ENCODE data around the gene RFX5.

Gene RFX5

GRCh38 chr1:151325231-151325630 lies 21.8 kb downstream of the RFX5 start:
- no peak for DNase-seq (ENCODE audit: low read depth, low spot score)

DNA sequence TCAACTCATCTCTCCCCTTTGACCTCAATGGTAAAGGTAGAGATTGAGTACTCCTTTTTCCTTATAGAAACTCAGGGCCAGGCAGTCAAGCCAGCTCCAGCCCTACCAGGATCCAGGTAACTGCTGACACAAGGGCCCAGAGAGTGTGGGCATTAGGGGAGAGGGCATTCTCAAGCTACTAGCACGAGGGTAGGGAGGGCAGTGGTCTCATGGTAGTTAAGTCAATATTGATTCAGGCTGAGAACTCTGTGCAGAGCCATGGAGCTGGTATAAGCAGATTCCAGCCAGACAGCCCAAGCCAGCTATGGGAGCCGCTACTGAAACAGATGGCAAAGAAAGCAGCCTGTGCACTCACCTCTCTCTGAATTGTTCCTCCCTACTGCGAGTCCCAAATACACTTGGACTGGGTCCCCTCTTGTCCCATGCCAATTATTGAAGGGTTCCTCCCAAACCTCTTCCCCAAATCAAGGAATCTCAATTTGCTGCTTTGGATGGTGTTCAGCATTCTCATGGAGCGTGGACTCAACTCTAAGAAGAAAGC lies 22.6 kb downstream of the RFX5 start:
- no peak for DNase-seq (ENCODE audit: low read depth, low spot score)

GRCh38 chr1:151318975-151319374 lies 28.1 kb downstream of the RFX5 start:
- no peak for DNase-seq (ENCODE audit: low read depth, low spot score)

GRCh38 chr1:151315565-151316235 lies 31.4 kb downstream of the RFX5 start:
- no peak for DNase-seq (ENCODE audit: low read depth, low spot score)

GRCh38 chr1:151314137-151314875 lies 32.7 kb downstream of the RFX5 start:
- no peak for DNase-seq (ENCODE audit: low read depth, low spot score)

- no peak for DNase-seq (ENCODE audit: low read depth, low spot score)
These were observed 33.6 kb downstream of the RFX5 start for GRCh38 chr1:151313501-151313900.

GRCh38 chr1:151312826-151313225 lies 34.2 kb downstream of the RFX5 start:
- no peak for DNase-seq (ENCODE audit: low read depth, low spot score)

- DNase-seq (ENCODE audit: low read depth, low spot score): no peak
These were observed 34.6 kb downstream of the RFX5 start for GRCh38 chr1:151312411-151312810.

DNA sequence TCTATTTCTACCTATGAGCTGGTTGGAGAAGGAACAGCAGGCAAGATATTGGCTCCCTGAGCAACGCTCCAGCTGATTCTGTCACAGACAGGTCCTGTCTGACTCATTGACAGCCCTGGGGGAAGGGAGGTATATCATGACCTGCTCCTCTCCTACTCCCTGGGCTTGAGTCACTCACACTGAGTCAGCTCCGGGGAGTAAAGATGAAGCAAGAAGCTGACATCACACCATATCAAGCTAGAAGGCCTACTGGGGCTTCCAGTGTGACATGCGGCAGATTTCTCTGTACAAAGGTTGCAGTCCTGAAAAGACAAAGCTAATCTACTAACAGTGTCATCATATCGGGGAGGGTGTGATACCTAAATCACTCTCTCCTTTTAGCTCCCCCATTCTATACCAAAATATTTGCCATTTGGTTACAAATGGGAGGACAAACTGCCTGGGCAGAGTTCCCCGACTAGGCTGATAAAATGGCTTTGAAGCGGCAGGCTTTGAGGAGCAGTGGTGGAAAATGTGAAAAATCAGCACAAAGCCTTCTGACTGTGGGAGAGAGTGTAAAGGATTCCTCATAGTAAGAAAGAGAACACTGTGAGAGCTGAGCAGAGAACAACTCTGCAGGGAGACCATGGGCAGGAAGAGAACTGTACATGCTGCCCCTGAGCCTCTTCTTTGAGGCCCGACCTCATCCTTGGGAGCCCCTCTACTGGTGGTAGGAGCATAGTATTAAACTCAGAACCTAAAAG lies 35.3 kb downstream of the RFX5 start:
- DNase-seq (ENCODE audit: low read depth, low spot score): no peak

GRCh38 chr1:151311011-151311410 lies 36.0 kb downstream of the RFX5 start:
- DNase-seq (ENCODE audit: low read depth, low spot score): no peak

- no peak for DNase-seq (ENCODE audit: low read depth, low spot score)
These were observed 37.2 kb downstream of the RFX5 start for GRCh38 chr1:151309811-151310323.

GRCh38 chr1:151294742-151295462 lies 52.1 kb downstream of the RFX5 start:
- no peak for DNase-seq (ENCODE audit: low read depth, low spot score)

DNA sequence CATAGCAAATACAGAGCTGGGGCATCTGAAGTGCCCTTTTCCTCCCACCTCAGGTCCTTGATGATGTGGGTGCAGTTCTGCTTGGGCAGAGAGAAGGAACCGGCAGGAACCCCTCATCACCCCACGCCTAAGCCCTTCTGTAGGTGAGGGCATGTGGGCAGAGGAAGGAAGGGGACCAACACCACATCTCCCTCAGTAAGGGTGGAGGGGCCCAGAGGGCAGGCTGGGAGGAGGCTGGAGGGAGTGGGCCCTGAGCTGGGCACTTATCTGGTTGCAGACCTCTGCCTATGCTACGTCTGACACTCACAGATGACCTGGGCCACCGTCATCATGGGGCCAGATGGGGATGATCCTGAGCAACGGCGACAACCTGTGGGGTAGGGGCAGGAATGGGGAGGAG lies 54.0 kb downstream of the RFX5 start:
- DNase-seq (ENCODE audit: low read depth, low spot score): no peak

DNA sequence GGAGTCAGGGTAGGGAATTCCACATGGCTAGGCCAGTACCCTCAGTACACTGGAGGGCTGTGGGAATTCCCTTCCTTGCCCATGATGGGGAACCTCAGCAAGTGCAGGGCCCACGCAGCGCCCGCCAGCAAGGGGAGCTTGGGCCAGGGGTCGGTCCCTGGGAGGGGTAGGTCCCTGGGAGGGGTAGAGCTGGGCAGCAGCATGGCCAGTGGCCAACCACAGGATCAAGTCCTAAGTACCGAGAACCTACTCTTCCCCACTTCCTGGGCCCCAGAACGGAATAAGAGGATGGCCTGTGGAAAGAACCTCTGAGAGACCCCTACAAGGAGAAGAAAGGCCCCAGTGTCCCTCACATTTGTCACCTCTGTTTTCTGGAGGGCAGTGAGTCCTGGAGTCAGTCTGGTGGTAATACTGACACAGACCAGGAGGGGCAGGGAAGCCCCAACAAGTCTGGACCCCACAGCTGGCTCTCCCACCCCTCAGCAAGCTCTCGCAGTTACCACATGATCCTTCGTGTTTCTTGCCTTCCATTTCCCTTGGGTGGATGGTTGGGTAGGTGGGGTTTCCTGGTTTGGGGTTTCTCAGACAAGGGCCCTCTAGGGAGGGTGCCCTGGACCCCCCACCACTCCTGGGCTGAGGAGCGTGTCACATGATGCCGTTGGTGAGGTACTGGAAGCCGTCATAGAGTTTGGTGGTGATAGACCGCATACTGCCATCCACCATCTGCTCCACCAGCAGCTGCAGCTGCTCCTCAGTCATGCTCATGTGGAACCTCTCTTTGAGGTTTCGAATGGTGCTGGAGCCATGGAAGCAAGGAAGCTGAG lies 54.6 kb downstream of the RFX5 start:
- no peak for DNase-seq (ENCODE audit: low read depth, low spot score)

- no peak for DNase-seq (ENCODE audit: low read depth, low spot score)
These were observed 56.2 kb downstream of the RFX5 start for GRCh38 chr1:151290709-151291303.

All from iPS DF 19.7 (cell line).